Measurements from ENCODE around the gene NKX2-4. TPM values are rescaled to one million over a fixed set of nuclear protein-coding genes. Genes with fewer than 3 reads are reported as not detected.
"Not testable (repeated sequence)": the region's sequence is repeated elsewhere in the genome, so short reads cannot be mapped to it uniquely, and the experiment has no call there.

NKX2-4 gene
- total RNA-seq, 2 donors from 2014 or later: not detected

- no peak for DNase-seq (ENCODE audit: low spot score)
- Histone ChIP-seq H3K9me3 (no peaks in the 10 kb centered on the region), H3K27ac (no peak overlapping the region), H3K4me1 (ENCODE audit: control insufficient read depth in 1 of 2, low read depth in 2 of 2) (no peaks in the 10 kb centered on the region), H3K36me3 (peaks cover 12% of the 10 kb centered on the region), H3K27me3 (replicated peaks; ENCODE audit: insufficient read depth) (no peaks in the 10 kb centered on the region), H3K4me3 (no peak overlapping the region)
- no peak for TF ChIP-seq CTCF (IDR thresholded peaks at IDR 0.05)
- ATAC-seq (ENCODE audit: insufficient number of reproducible peaks, low FRiP score, low read depth): no peak
Observed at GRCh38 chr20:21373436-21373835, 23.9 kb downstream of the NKX2-4 start.

GRCh38 chr20:21372016-21372415, 25.3 kb downstream of the NKX2-4 start:
- Histone ChIP-seq H3K4me3 (no peak overlapping the region), H3K36me3 (peaks cover 9% of the 10 kb centered on the region), H3K27ac (no peak overlapping the region), H3K4me1 (ENCODE audit: control insufficient read depth in 1 of 2, low read depth in 2 of 2) (no peaks in the 10 kb centered on the region), H3K27me3 (replicated peaks; ENCODE audit: insufficient read depth) (no peaks in the 10 kb centered on the region), H3K9me3 (no peaks in the 10 kb centered on the region)
- ATAC-seq (ENCODE audit: insufficient number of reproducible peaks, low FRiP score, low read depth) (no peak), DNase-seq (ENCODE audit: low spot score) (no peak)
- no peak for TF ChIP-seq CTCF (IDR thresholded peaks at IDR 0.05)

- TF ChIP-seq CTCF (IDR thresholded peaks at IDR 0.05): no peak
- peaks cover 12% of the 10 kb centered on the region for H3K36me3 ChIP-seq
- H3K9me3 ChIP-seq: no peaks in the 10 kb centered on the region
- no peak overlapping the region for H3K27ac ChIP-seq
- no peak overlapping the region for H3K4me3 ChIP-seq
- H3K4me1 ChIP-seq (ENCODE audit: control insufficient read depth in 1 of 2, low read depth in 2 of 2): no peaks in the 10 kb centered on the region
- no peak for ATAC-seq (ENCODE audit: insufficient number of reproducible peaks, low FRiP score, low read depth)
- no peak for DNase-seq (ENCODE audit: low spot score)
- no peaks in the 10 kb centered on the region for H3K27me3 ChIP-seq (replicated peaks; ENCODE audit: insufficient read depth)
Observed at GRCh38 chr20:21371193-21371592, 26.1 kb downstream of the NKX2-4 start.

- Histone ChIP-seq H3K9me3 (no peaks in the 10 kb centered on the region), H3K27ac (no peak overlapping the region), H3K4me3 (no peak overlapping the region), H3K36me3 (peaks cover 20% of the 10 kb centered on the region), H3K27me3 (replicated peaks; ENCODE audit: insufficient read depth) (no peaks in the 10 kb centered on the region), H3K4me1 (ENCODE audit: control insufficient read depth in 1 of 2, low read depth in 2 of 2) (no peaks in the 10 kb centered on the region)
- no peak for TF ChIP-seq CTCF (IDR thresholded peaks at IDR 0.05)
- no peak for DNase-seq (ENCODE audit: low spot score)
- no peak for ATAC-seq (ENCODE audit: insufficient number of reproducible peaks, low FRiP score, low read depth)
Observed at GRCh38 chr20:21368791-21369190, 28.5 kb downstream of the NKX2-4 start.

- DNase-seq (ENCODE audit: low spot score); H3K9me3 ChIP-seq; H3K27ac ChIP-seq; H3K27me3 ChIP-seq (replicated peaks; ENCODE audit: insufficient read depth); H3K4me3 ChIP-seq; ATAC-seq (ENCODE audit: insufficient number of reproducible peaks, low FRiP score, low read depth); H3K4me1 ChIP-seq (ENCODE audit: control insufficient read depth in 1 of 2, low read depth in 2 of 2): not testable (repeated sequence)
- H3K36me3 ChIP-seq: peaks cover 32% of the 10 kb centered on the region
Observed at GRCh38 chr20:21366273-21366672, 31.1 kb downstream of the NKX2-4 start.

- Histone ChIP-seq H3K4me3 (no peak overlapping the region), H3K4me1 (ENCODE audit: control insufficient read depth in 1 of 2, low read depth in 2 of 2) (no peaks in the 10 kb centered on the region), H3K9me3 (no peaks in the 10 kb centered on the region), H3K27ac (no peak overlapping the region), H3K36me3 (peaks cover 35% of the 10 kb centered on the region), H3K27me3 (replicated peaks; ENCODE audit: insufficient read depth) (no peaks in the 10 kb centered on the region)
- TF ChIP-seq CTCF (IDR thresholded peaks at IDR 0.05): no peak
- DNase-seq (ENCODE audit: low spot score) (no peak), ATAC-seq (ENCODE audit: insufficient number of reproducible peaks, low FRiP score, low read depth) (no peak)
Observed at GRCh38 chr20:21365771-21366170, 31.6 kb downstream of the NKX2-4 start.
